BLaER1 treated with 17β-estradiol and CSF1 and Interleukin-3, amounts not matched to agents 10 nM and 100 nM (cell line): ENCODE measurements around the gene CDKL1.

ENCODE experiments used
- H3K27ac ChIP-seq, 11 experiments: shearing (Covaris generic); formaldehyde crosslinking; 2 replicates each; pipeline ENCODE4 v1.8.1; 2022
- H3K27me3 ChIP-seq, 11 experiments: shearing (Covaris generic); formaldehyde crosslinking; 2 replicates each; pipeline ENCODE4 v1.8.1; 2022
- H3K36me3 ChIP-seq, 11 experiments: shearing (Covaris generic); formaldehyde crosslinking; 2 replicates each; pipeline ENCODE4 v1.8.1; 2022
- H3K4me1 ChIP-seq, 10 experiments: shearing (Covaris generic); formaldehyde crosslinking; 2 replicates each; pipeline ENCODE4 v1.8.1; 2022
- H3K4me2 ChIP-seq, 11 experiments: shearing (Covaris generic); formaldehyde crosslinking; 2 replicates each; pipeline ENCODE4 v1.8.1; 2022
- H3K4me3 ChIP-seq, 10 experiments: shearing (Covaris generic); formaldehyde crosslinking; 2 replicates each; pipeline ENCODE4 v1.8.1; 2022
- H3K9ac ChIP-seq, 11 experiments: shearing (Covaris generic); formaldehyde crosslinking; 2 replicates each; pipeline ENCODE4 v1.8.1; 2022
- H3K9me3 ChIP-seq, 11 experiments: shearing (Covaris generic); formaldehyde crosslinking; replicated peaks in 1 of 11; 2 replicates each; pipeline ENCODE4 v1.8.1; 2022
- H4K20me1 ChIP-seq, 11 experiments: shearing (Covaris generic); formaldehyde crosslinking; 2 replicates each; pipeline ENCODE4 v1.8.1; 2022
- Cebpa-rat ChIP-seq, 11 experiments: shearing (Covaris generic); IDR thresholded peaks; 2 replicates each; pipeline ENCODE4 v1.8.1; 2022

CDKL1 gene

GRCh38 chr14:50344116-50344775 lies 52.4 kb downstream of the CDKL1 start:
- TF ChIP-seq Cebpa-rat (IDR thresholded peaks at IDR 0.05), result no peak
- no peak overlapping the region for H3K27ac ChIP-seq
- peak overlapping the region in 5 of 11 experiments; percentile 34 to 65 (median 59); a peak in 2 of 22 replicates for H3K4me2 ChIP-seq
- H3K4me3 ChIP-seq, result no peak overlapping the region
- H3K4me1 ChIP-seq, result peaks cover 8 to 25% (median 20%) of the 10 kb centered on the region in 10 experiments
- H3K27me3 ChIP-seq, result no peaks in the 10 kb centered on the region
- no peaks in the 10 kb centered on the region for H4K20me1 ChIP-seq
- no peaks in the 10 kb centered on the region for H3K9me3 ChIP-seq
- H3K9ac ChIP-seq, result no peak overlapping the region
- no peaks in the 10 kb centered on the region for H3K36me3 ChIP-seq

GRCh38 chr14:50343434-50343833 lies 53.2 kb downstream of the CDKL1 start:
- no peak for TF ChIP-seq Cebpa-rat (IDR thresholded peaks at IDR 0.05)
- peaks cover 8 to 25% (median 20%) of the 10 kb centered on the region in 10 experiments for H3K4me1 ChIP-seq

GRCh38 chr14:50342221-50343078 lies 54.2 kb downstream of the CDKL1 start:
- no peak for TF ChIP-seq Cebpa-rat (IDR thresholded peaks at IDR 0.05)
- H4K20me1 ChIP-seq, result no peaks in the 10 kb centered on the region
- H3K4me3 ChIP-seq, result peak overlapping the region in 3 of 10 experiments; percentile 6 to 37 (median 12); a peak in 3 of 20 replicates
- peak overlapping the region; percentile 13 to 70 (median 59) for H3K4me2 ChIP-seq
- peak overlapping the region in 8 of 11 experiments; percentile 3 to 48 (median 30); a peak in 10 of 22 replicates for H3K9ac ChIP-seq
- no peaks in the 10 kb centered on the region for H3K27me3 ChIP-seq
- no peak overlapping the region; a peak in 1 of 22 replicates for H3K27ac ChIP-seq
- H3K36me3 ChIP-seq, result 0 out of 22 replicates have a peak, but pooled peaks cover 0 to 4% (median 0%) of the 10 kb centered on the region in 11 experiments
- H3K9me3 ChIP-seq, result no peaks in the 10 kb centered on the region
- peaks cover 4 to 22% (median 19%) of the 10 kb centered on the region in 10 experiments for H3K4me1 ChIP-seq

More at GRCh38 chr14:50343434-50343833, 53.2 kb downstream of the CDKL1 start:
- Histone ChIP-seq H3K36me3 (no peaks in the 10 kb centered on the region), H3K4me2 (peak overlapping the region in 7 of 11 experiments; percentile 6 to 65 (median 59); a peak in 12 of 22 replicates), H3K27ac (no peak overlapping the region), H3K4me3 (no peak overlapping the region), H3K9ac (no peak overlapping the region), H3K9me3 (no peaks in the 10 kb centered on the region), H4K20me1 (no peaks in the 10 kb centered on the region), H3K27me3 (no peaks in the 10 kb centered on the region)

GRCh38 chr14:50340963-50341362 lies 55.7 kb downstream of the CDKL1 start:
- Histone ChIP-seq H3K9ac (no peak overlapping the region), H3K9me3 (no peaks in the 10 kb centered on the region), H4K20me1 (no peaks in the 10 kb centered on the region), H3K4me1 (peaks cover 11 to 29% (median 27%) of the 10 kb centered on the region in 10 experiments), H3K4me2 (no peak overlapping the region), H3K27ac (no peak overlapping the region), H3K4me3 (no peak overlapping the region), H3K27me3 (no peaks in the 10 kb centered on the region), H3K36me3 (0 out of 22 replicates have a peak, but pooled peaks cover 0 to 5% (median 0%) of the 10 kb centered on the region in 11 experiments)
- TF ChIP-seq Cebpa-rat (IDR thresholded peaks at IDR 0.05), result no peak

GRCh38 chr14:50340045-50340444 lies 56.6 kb downstream of the CDKL1 start:
- H3K4me3 ChIP-seq, result no peak overlapping the region
- no peak overlapping the region for H3K9ac ChIP-seq

GRCh38 chr14:50339178-50339804 lies 57.4 kb downstream of the CDKL1 start:
- TF ChIP-seq Cebpa-rat (IDR thresholded peaks at IDR 0.05), result no peak
- Histone ChIP-seq H3K27ac (no peak overlapping the region), H4K20me1 (no peaks in the 10 kb centered on the region), H3K4me2 (no peak overlapping the region), H3K4me1 (peaks cover 18 to 46% (median 43%) of the 10 kb centered on the region in 10 experiments), H3K4me3 (no peak overlapping the region), H3K9ac (no peak overlapping the region), H3K9me3 (no peaks in the 10 kb centered on the region), H3K27me3 (no peaks in the 10 kb centered on the region), H3K36me3 (0 out of 22 replicates have a peak, but pooled peaks cover 0 to 5% (median 0%) of the 10 kb centered on the region in 11 experiments)

More at GRCh38 chr14:50340045-50340444, 56.6 kb downstream of the CDKL1 start:
- H3K36me3 ChIP-seq, result 0 out of 22 replicates have a peak, but pooled peaks cover 0 to 5% (median 0%) of the 10 kb centered on the region in 11 experiments
- TF ChIP-seq Cebpa-rat (IDR thresholded peaks at IDR 0.05), result no peak
- peaks cover 18 to 38% (median 36%) of the 10 kb centered on the region in 10 experiments for H3K4me1 ChIP-seq
- H3K27me3 ChIP-seq, result no peaks in the 10 kb centered on the region
- no peaks in the 10 kb centered on the region for H4K20me1 ChIP-seq
- no peak overlapping the region for H3K4me2 ChIP-seq
- no peak overlapping the region for H3K27ac ChIP-seq
- no peaks in the 10 kb centered on the region for H3K9me3 ChIP-seq

GRCh38 chr14:50338587-50338986 lies 58.1 kb downstream of the CDKL1 start:
- Histone ChIP-seq H4K20me1 (no peaks in the 10 kb centered on the region), H3K27me3 (no peaks in the 10 kb centered on the region), H3K4me1 (peaks cover 18 to 46% (median 39%) of the 10 kb centered on the region in 10 experiments), H3K4me3 (no peak overlapping the region), H3K9me3 (no peaks in the 10 kb centered on the region), H3K36me3 (0 out of 22 replicates have a peak, but pooled peaks cover 0 to 5% (median 0%) of the 10 kb centered on the region in 11 experiments), H3K9ac (no peak overlapping the region), H3K4me2 (no peak overlapping the region), H3K27ac (no peak overlapping the region)
- TF ChIP-seq Cebpa-rat (IDR thresholded peaks at IDR 0.05), result no peak

GRCh38 chr14:50335989-50336824 lies 60.5 kb downstream of the CDKL1 start:
- Histone ChIP-seq H3K4me1 (peaks cover 17 to 34% (median 22%) of the 10 kb centered on the region in 10 experiments), H4K20me1 (no peaks in the 10 kb centered on the region), H3K36me3 (peaks cover 0 to 14% (median 6%) of the 10 kb centered on the region in 11 experiments; a peak in 8 of 22 replicates), H3K9ac (peak overlapping the region in 9 of 11 experiments; percentile 19 to 48 (median 36); a peak in 12 of 22 replicates), H3K27me3 (no peaks in the 10 kb centered on the region), H3K4me3 (peak overlapping the region in 1 of 10 experiments; percentile 20; a peak in 3 of 20 replicates), H3K27ac (peak overlapping the region in 9 of 11 experiments; percentile 27 to 69 (median 37); a peak in 17 of 22 replicates), H3K4me2 (peak overlapping the region; percentile 56 to 88 (median 72)), H3K9me3 (no peaks in the 10 kb centered on the region)
- no peak for TF ChIP-seq Cebpa-rat (IDR thresholded peaks at IDR 0.05)
